Parathyroid adenoma (tissue), 2 donors: ENCODE data around the gene SLC2A13.

Source experiments
- H2AFZ ChIP-seq: fragments of 300-600 bp; sonication (generic); one replicate; pipeline ENCODE4 v1.7.0; 2017; ENCODE audit warnings: antibody characterized with exemption, mild to moderate bottlenecking
- H3K27ac ChIP-seq: fragments of 300-600 bp; sonication (generic); one replicate; pipeline ENCODE4 v1.7.0; 2017
- H3K27me3 ChIP-seq: fragments of 300-600 bp; sonication (generic); one replicate; pipeline ENCODE4 v1.7.0; 2017; ENCODE audit warnings: low read length; ENCODE audit not compliant: control insufficient read depth, insufficient read depth
- H3K36me3 ChIP-seq: fragments of 300-600 bp; sonication (generic); one replicate; pipeline ENCODE4 v1.7.0; 2017; ENCODE audit warnings: low read length; ENCODE audit not compliant: control insufficient read depth, insufficient read depth
- H3K4me1 ChIP-seq: fragments of 300-600 bp; sonication (generic); one replicate; pipeline ENCODE4 v1.7.0; 2017; ENCODE audit warnings: control low read depth
- H3K4me2 ChIP-seq: fragments of 300-600 bp; sonication (generic); one replicate; pipeline ENCODE4 v1.7.0; 2017; ENCODE audit warnings: low read length
- H3K4me3 ChIP-seq: fragments of 300-600 bp; sonication (generic); one replicate; pipeline ENCODE4 v1.7.0; 2017; ENCODE audit warnings: low read depth, low read length
- H3K79me2 ChIP-seq: fragments of 300-600 bp; sonication (generic); one replicate; pipeline ENCODE4 v1.7.0; 2017; ENCODE audit warnings: control low read depth
- H3K9ac ChIP-seq: fragments of 300-600 bp; sonication (generic); one replicate; pipeline ENCODE4 v1.7.0; 2017; ENCODE audit warnings: mild to moderate bottlenecking
- H3K9me3 ChIP-seq: fragments of 300-600 bp; sonication (generic); one replicate; pipeline ENCODE4 v1.7.0; 2017; ENCODE audit warnings: low read length; ENCODE audit not compliant: control insufficient read depth
- CTCF ChIP-seq: fragments of 300-600 bp; sonication (generic); IDR thresholded peaks from one replicate; pipeline ENCODE4 v1.7.0; 2017; ENCODE audit warnings: antibody characterized with exemption, mild to moderate bottlenecking
- donor health status: primary hyperparathyroidism.

The SLC2A13 gene

GRCh38 chr12:40142001-40142744, 36.3 kb upstream of the SLC2A13 start:
- Histone ChIP-seq H3K27ac (peak overlapping the region; percentile 90), H3K9me3 (no peaks in the 10 kb centered on the region), H3K9ac (no peak overlapping the region), H3K4me1 (peaks cover 28% of the 10 kb centered on the region), H2AFZ (peak overlapping the region; percentile 7), H3K36me3 (no peaks in the 10 kb centered on the region), H3K4me3 (no peak overlapping the region), H3K27me3 (no peaks in the 10 kb centered on the region), H3K79me2 (no peaks in the 10 kb centered on the region), H3K4me2 (peak overlapping the region; percentile 39)
- no peak for TF ChIP-seq CTCF

GRCh38 chr12:40138526-40138925, 32.6 kb upstream of the SLC2A13 start:
- no peaks in the 10 kb centered on the region for H3K36me3 ChIP-seq
- H3K27ac ChIP-seq: no peak overlapping the region
- no peaks in the 10 kb centered on the region for H3K9me3 ChIP-seq
- H3K4me2 ChIP-seq: no peak overlapping the region
- no peaks in the 10 kb centered on the region for H3K79me2 ChIP-seq
- no peaks in the 10 kb centered on the region for H3K27me3 ChIP-seq
- no peak overlapping the region for H3K9ac ChIP-seq
- no peak for TF ChIP-seq CTCF
- no peak overlapping the region for H3K4me3 ChIP-seq
- peaks cover 25% of the 10 kb centered on the region for H3K4me1 ChIP-seq
- H2AFZ ChIP-seq: no peak overlapping the region

- Histone ChIP-seq H3K36me3 (no peaks in the 10 kb centered on the region), H3K27ac (no peak overlapping the region), H3K4me3 (no peak overlapping the region), H3K4me2 (no peak overlapping the region), H3K9ac (no peak overlapping the region), H3K79me2 (no peaks in the 10 kb centered on the region), H3K9me3 (no peaks in the 10 kb centered on the region), H3K27me3 (no peaks in the 10 kb centered on the region), H3K4me1 (peaks cover 19% of the 10 kb centered on the region), H2AFZ (peak overlapping the region; percentile 63)
- TF ChIP-seq CTCF: no peak
These were observed 31.4 kb upstream of the SLC2A13 start for GRCh38 chr12:40137252-40137651.

- H3K27ac ChIP-seq: peak overlapping the region; percentile 81
- H3K4me1 ChIP-seq: peaks cover 7% of the 10 kb centered on the region
- no peaks in the 10 kb centered on the region for H3K79me2 ChIP-seq
- peak overlapping the region; percentile 14 for H3K4me2 ChIP-seq
- no peak for TF ChIP-seq CTCF
- no peak overlapping the region for H3K9ac ChIP-seq
- no peaks in the 10 kb centered on the region for H3K36me3 ChIP-seq
- H3K9me3 ChIP-seq: no peaks in the 10 kb centered on the region
- H2AFZ ChIP-seq: peak overlapping the region; percentile 51
- no peak overlapping the region for H3K4me3 ChIP-seq
- no peaks in the 10 kb centered on the region for H3K27me3 ChIP-seq
These were observed 21.5 kb upstream of the SLC2A13 start for GRCh38 chr12:40127408-40127807.

- no peak for TF ChIP-seq CTCF
- H3K9me3 ChIP-seq: no peaks in the 10 kb centered on the region
- H3K4me3 ChIP-seq: no peak overlapping the region
- no peak overlapping the region for H2AFZ ChIP-seq
- no peak overlapping the region for H3K27ac ChIP-seq
- H3K9ac ChIP-seq: no peak overlapping the region
- H3K4me2 ChIP-seq: no peak overlapping the region
- no peaks in the 10 kb centered on the region for H3K36me3 ChIP-seq
- no peaks in the 10 kb centered on the region for H3K27me3 ChIP-seq
- no peaks in the 10 kb centered on the region for H3K79me2 ChIP-seq
- H3K4me1 ChIP-seq: peaks cover 7% of the 10 kb centered on the region
These were observed 17.6 kb upstream of the SLC2A13 start for GRCh38 chr12:40123496-40123895.
